Measurements from ENCODE around the gene RBM28.
"Not testable (repeated sequence)": the region's sequence is repeated elsewhere in the genome, so short reads cannot be mapped to it uniquely, and the experiment has no call there.

RBM28 gene

GRCh38 chr7:128284102-128284501 lies 59.6 kb downstream of the RBM28 start:
- in situ Hi-C loops (cut with HindIII; ENCODE audit: low sequenced_read_pairs), result no loop called here
- DNase-seq (ENCODE audit: low read depth, low spot score), result no peak
- TF ChIP-seq, protein P1, sequence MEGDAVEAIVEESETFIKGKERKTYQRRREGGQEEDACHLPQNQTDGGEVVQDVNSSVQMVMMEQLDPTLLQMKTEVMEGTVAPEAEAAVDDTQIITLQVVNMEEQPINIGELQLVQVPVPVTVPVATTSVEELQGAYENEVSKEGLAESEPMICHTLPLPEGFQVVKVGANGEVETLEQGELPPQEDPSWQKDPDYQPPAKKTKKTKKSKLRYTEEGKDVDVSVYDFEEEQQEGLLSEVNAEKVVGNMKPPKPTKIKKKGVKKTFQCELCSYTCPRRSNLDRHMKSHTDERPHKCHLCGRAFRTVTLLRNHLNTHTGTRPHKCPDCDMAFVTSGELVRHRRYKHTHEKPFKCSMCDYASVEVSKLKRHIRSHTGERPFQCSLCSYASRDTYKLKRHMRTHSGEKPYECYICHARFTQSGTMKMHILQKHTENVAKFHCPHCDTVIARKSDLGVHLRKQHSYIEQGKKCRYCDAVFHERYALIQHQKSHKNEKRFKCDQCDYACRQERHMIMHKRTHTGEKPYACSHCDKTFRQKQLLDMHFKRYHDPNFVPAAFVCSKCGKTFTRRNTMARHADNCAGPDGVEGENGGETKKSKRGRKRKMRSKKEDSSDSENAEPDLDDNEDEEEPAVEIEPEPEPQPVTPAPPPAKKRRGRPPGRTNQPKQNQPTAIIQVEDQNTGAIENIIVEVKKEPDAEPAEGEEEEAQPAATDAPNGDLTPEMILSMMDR (IDR thresholded peaks at IDR 0.05; ENCODE audit: low read depth, low read length), result no peak
- no peak overlapping the region for H3K4me3 ChIP-seq (ENCODE audit: low read depth, low read length)

DNA sequence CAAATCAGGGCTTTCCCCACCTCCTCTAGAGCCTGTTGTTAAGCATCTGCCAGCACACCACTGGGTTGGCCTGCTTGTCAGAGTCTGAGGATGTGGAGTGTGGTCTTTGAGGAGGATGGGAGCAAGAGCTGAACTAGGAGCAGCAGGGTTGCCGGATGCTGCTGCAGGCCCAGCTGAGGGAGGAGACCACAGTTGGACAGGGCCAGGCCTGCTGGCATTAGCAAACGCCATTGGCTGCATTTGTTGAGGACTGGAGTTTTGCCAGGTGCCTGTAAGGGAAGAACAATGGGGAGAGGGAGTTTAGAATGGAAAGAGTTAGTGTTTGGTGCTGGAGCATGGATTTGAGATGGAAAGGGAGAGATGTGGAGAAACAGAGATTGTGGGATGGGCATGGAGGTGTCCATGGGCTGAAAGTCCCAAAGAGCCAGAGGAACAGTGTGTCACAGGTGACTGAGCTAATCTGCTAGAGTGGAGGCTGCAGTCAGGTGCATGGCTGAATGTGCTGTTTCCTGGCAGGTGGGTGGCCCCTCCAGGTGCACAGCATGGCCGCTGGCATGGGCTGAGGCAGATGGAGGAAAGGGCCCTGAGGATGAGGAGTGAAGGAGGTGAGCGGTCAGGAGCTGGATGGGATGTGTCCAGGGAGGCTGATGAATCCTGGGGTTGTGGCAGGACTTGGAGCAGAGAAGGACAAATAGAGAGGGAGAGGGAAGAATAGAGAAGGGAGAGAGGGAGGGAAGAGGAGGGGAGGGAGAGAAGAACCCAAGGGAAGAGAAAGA lies 61.9 kb downstream of the RBM28 start:
- H3K4me3 ChIP-seq (ENCODE audit: low read depth, low read length), result no peak overlapping the region
- TF ChIP-seq, protein P1 (IDR thresholded peaks at IDR 0.05; ENCODE audit: low read depth, low read length), result no peak
- DNase-seq (ENCODE audit: low read depth, low spot score), result no peak
- in situ Hi-C loops (cut with HindIII; ENCODE audit: low sequenced_read_pairs), result no loop called here

GRCh38 chr7:128280451-128280850 lies 63.3 kb downstream of the RBM28 start:
- in situ Hi-C loops (cut with HindIII; ENCODE audit: low sequenced_read_pairs); H3K4me3 ChIP-seq (ENCODE audit: low read depth, low read length); DNase-seq (ENCODE audit: low read depth, low spot score): not testable (repeated sequence)

DNA sequence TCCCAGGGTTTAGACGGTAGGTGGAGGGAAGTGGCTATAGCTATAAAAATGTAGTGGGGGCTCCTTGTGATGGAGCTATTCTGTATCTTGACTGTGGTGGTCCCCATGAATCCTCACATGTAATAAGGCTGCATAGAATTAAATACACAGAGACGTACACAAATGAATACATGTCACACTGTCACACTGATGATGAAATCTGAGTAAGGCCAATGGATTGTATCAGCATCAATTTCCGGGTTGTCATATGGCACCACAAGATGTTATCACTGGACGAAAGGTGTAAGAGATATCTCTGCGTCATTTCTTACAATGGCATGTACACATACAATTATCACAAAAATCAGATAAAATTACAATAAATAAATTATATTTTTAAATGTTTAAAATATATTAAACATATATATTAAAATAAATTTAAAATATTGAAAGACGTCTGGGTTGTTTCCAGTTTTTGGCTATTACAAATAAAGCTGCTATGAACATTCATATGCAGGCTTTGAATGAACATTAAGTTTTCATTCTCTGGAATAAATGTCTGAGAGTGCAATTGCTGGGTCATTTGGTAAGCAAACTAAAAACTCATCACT lies 64.5 kb downstream of the RBM28 start:
- H3K4me3 ChIP-seq (ENCODE audit: low read depth, low read length), result no peak overlapping the region
- TF ChIP-seq, protein P1 (IDR thresholded peaks at IDR 0.05; ENCODE audit: low read depth, low read length), result no peak
- no peak for DNase-seq (ENCODE audit: low read depth, low spot score)
- in situ Hi-C loops (cut with HindIII; ENCODE audit: low sequenced_read_pairs), result no loop called here

DNA sequence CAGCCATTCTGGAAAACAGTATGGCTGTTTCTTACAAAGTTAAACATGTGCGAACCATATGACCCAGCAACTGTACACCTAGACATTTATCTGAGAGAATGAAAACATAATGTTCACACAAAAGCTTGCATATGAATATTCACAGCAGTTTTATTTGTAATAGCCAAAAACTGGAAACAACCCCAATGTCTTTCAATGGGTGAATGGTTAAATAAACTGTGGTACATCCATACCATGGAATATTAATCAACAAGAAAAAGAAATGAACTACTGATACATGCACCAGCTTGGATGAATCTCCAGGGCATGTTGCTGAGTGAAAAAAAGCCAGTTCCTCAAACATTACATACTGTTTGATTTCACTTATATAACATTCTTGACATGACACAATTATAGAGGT lies 65.3 kb downstream of the RBM28 start:
- TF ChIP-seq, protein P1 (IDR thresholded peaks at IDR 0.05; ENCODE audit: low read depth, low read length), result no peak
- DNase-seq (ENCODE audit: low read depth, low spot score), result no peak
- H3K4me3 ChIP-seq (ENCODE audit: low read depth, low read length), result no peak overlapping the region
- in situ Hi-C loops (cut with HindIII; ENCODE audit: low sequenced_read_pairs), result no loop called here

- TF ChIP-seq, protein P1 (IDR thresholded peaks at IDR 0.05; ENCODE audit: low read depth, low read length), result no peak
- no peak for DNase-seq (ENCODE audit: low read depth, low spot score)
- in situ Hi-C loops (cut with HindIII; ENCODE audit: low sequenced_read_pairs), result no loop called here
- no peak overlapping the region for H3K4me3 ChIP-seq (ENCODE audit: low read depth, low read length)
Observed at GRCh38 chr7:128275681-128276080, 68.0 kb downstream of the RBM28 start.

DNA sequence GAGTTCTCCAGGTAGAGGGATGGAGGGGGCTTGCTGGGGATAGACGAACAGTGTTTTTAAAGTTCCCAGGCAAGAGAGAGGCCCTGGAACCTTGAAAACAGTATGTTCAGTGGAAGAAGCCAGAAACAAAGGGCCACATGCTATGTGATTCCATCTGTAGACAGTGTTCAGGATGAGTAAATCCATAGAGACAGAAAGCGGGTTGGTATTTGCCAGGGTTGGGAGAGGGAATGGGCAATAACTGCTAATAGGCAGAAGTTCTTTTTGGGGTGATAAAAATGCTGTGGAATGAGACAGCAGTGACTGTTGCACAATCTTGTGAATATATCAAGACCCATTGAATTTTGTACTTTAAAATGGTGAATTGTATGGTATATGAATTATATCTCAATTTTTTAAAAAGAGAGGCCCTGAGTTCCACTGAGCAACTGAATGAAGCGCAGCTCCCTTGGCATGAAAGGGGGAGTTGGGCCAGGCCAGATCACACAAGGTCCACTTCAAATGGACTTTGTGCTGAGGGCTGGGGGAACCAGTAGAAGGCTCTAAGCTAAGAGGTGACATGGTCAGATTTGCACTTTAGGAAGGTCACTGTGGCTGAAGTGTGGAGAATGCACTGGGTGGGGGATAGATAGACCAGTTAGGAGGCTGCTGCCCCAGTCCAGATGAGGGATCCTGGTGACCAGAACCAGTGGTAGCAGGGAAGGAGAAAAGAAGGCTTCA lies 68.7 kb downstream of the RBM28 start:
- in situ Hi-C loops (cut with HindIII; ENCODE audit: low sequenced_read_pairs), result no loop called here
- TF ChIP-seq, protein P1 (IDR thresholded peaks at IDR 0.05; ENCODE audit: low read depth, low read length), result no peak
- DNase-seq (ENCODE audit: low read depth, low spot score), result no peak
- H3K4me3 ChIP-seq (ENCODE audit: low read depth, low read length), result no peak overlapping the region
